ENCODE measurements around the gene MASP1.

GRCh38 chr3:187257992-187258692, 33.4 kb downstream of the MASP1 start:
- TF ChIP-seq POLR2AphosphoS5 (IDR thresholded peaks at IDR 0.05; ENCODE audit: low read depth, low read length) (no peak), SIN3A (IDR thresholded peaks at IDR 0.05; ENCODE audit: borderline replicate concordance, insufficient read depth, low read length) (no peak), REST (IDR thresholded peaks at IDR 0.05; ENCODE audit: insufficient read depth in 1 of 2, low read depth in 2 of 2, low read length in 2 of 2) (no peak)
